Endothelial cell of umbilical vein (primary cell): ENCODE data around the gene RAB8A.

Source experiments
- EZH2 ChIP-seq: IDR thresholded peaks from 2 replicates; pipeline ENCODE4 v1.6.1; 2012; ENCODE audit warnings: borderline replicate concordance, low read depth, mild to moderate bottlenecking, moderate library complexity, low read length, inconsistent platforms; ENCODE audit not compliant: severe bottlenecking
- MYC ChIP-seq: IDR thresholded peaks from one replicate; pipeline ENCODE4 v1.6.1; 2011; ENCODE audit warnings: mild to moderate bottlenecking, low read depth, low read length
- POLR2A ChIP-seq: IDR thresholded peaks from 2 replicates; pipeline ENCODE4 v1.6.1; 2012; ENCODE audit warnings: low read depth, mild to moderate bottlenecking, control low read depth, low read length
- POLR2AphosphoS5 ChIP-seq: IDR thresholded peaks from 2 replicates; pipeline ENCODE4 v1.6.1; 2012; ENCODE audit warnings: low read depth, mild to moderate bottlenecking, control low read depth, low read length, moderate library complexity; ENCODE audit not compliant: insufficient read depth
- TF ChIP-seq, protein P1 (sequence below), 2 donors: IDR thresholded peaks; 1 replicate in 1 of 2; 2 replicates in 1 of 2; pipeline ENCODE4 v1.5.1; 2011; ENCODE audit warnings: low read length in 2 of 2, mild to moderate bottlenecking in 2 of 2, moderate library complexity in 2 of 2, control low read depth in 1 of 2, inconsistent platforms in 1 of 2, low read depth in 1 of 2; ENCODE audit not compliant: insufficient read depth in 1 of 2; ENCODE audit errors: extremely low read depth in 1 of 2
- TF ChIP-seq, protein P2 (sequence below): IDR thresholded peaks from 2 replicates; pipeline ENCODE4 v1.6.1; 2011; ENCODE audit not compliant: insufficient read depth, insufficient read length

DNA sequence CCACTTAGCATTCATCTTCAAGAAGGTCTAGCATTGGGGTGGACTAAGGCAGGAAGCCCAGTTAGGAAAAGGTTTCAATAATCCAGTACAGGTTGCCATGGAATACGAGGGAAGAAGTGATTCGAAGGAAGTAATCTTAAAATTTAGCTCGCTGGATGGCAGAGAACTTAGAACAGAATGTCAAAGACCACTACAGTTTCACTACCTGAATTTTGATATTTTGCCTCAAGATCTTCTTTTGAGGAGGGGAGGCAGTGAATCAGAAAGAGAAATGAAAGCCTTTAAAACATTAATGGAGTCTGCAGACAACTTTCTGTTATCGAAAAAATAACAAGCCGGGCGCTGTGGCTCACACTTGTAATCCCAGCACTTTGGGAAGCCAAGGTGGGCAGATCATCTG is 7.0 kb upstream of the RAB8A start:
- TF ChIP-seq, protein P1, sequence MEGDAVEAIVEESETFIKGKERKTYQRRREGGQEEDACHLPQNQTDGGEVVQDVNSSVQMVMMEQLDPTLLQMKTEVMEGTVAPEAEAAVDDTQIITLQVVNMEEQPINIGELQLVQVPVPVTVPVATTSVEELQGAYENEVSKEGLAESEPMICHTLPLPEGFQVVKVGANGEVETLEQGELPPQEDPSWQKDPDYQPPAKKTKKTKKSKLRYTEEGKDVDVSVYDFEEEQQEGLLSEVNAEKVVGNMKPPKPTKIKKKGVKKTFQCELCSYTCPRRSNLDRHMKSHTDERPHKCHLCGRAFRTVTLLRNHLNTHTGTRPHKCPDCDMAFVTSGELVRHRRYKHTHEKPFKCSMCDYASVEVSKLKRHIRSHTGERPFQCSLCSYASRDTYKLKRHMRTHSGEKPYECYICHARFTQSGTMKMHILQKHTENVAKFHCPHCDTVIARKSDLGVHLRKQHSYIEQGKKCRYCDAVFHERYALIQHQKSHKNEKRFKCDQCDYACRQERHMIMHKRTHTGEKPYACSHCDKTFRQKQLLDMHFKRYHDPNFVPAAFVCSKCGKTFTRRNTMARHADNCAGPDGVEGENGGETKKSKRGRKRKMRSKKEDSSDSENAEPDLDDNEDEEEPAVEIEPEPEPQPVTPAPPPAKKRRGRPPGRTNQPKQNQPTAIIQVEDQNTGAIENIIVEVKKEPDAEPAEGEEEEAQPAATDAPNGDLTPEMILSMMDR (IDR thresholded peaks at IDR 0.05; ENCODE audit: extremely low read depth in 1 of 2, insufficient read depth in 1 of 2, low read depth in 1 of 2, low read length in 2 of 2): no peak
- TF ChIP-seq EZH2 (no peak), POLR2A (no peak), POLR2AphosphoS5 (no peak), MYC (no peak)
- TF ChIP-seq, protein P2, sequence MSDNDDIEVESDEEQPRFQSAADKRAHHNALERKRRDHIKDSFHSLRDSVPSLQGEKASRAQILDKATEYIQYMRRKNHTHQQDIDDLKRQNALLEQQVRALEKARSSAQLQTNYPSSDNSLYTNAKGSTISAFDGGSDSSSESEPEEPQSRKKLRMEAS: no peak
